Hypothalamus (tissue), 51 donors: Measurements from ENCODE around the gene POM121.
"Not testable (repeated sequence)": the region's sequence is repeated elsewhere in the genome, so short reads cannot be mapped to it uniquely, and the experiment has no call there.

Experiments used
- DNase-seq, 51 donors: peaks; one replicate each; lab custom pipeline; 2025; lab: John Stamatoyannopoulos, UW

Gene POM121

GRCh38 chr7:72990146-72990913 is 65.4 kb downstream of the POM121 start:
- DNase-seq: not testable (repeated sequence)

- DNase-seq: not testable (repeated sequence)
Observed at GRCh38 chr7:72995484-72995883, 70.6 kb downstream of the POM121 start.

GRCh38 chr7:72997447-72997846 is 72.6 kb downstream of the POM121 start:
- not testable (repeated sequence) for DNase-seq

- not testable (repeated sequence) for DNase-seq
Observed at GRCh38 chr7:72997887-72998468, 73.1 kb downstream of the POM121 start.
